ENCODE data around the gene HEATR5A.
"Not testable (repeated sequence)": the region's sequence is repeated elsewhere in the genome, so short reads cannot be mapped to it uniquely, and the experiment has no call there.

Gene HEATR5A

DNA sequence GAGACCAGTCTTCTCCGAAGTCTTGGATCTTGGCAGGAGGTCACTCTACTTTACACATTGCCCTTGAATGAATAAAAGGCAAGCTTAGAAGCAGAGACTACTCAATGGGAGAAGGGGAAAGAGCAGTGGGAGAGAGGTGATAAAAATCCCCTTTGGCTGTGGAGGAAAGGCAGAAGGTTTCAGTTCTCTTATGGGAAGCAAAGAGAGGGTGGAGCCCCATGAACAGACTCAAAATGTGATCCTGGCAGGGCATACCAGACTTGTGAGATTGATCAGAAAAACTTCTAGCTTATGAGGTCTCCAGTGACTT, 163.2 kb downstream of the HEATR5A start:
- DNase-seq (ENCODE audit: low read depth): no peak

DNA sequence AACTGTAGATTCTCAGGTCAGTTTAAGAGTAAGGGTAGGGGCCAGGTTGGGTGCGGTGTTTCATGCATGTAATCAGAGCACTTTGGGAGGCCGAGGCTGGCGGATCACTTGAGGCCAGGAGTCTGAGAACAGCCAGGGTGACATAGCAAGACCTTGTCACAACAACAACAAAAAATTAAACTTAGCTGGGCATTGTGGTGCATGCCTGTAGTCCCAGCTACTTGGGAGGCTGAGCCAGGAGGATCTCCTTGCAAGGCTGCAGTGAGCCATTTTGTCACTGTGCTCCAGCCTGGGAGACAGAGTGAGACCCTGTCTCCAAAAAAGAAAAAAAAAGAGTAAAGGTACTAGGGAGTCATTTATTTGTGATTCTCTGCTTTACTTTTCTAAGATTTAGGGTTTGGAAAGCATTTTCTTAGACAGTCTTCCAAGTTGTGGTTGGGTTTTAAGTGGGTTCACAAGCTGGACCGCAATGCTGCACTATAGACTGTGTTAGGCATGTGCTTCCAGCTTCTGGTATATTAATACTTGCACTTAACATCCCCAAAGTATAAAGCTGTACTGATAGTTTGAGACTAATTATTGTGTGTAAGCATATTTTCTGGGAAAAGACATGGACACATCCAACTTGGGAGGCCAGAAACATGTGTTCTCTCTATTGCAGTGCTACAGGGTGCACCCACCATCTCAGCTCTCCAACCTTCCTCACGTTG, 163.7 kb downstream of the HEATR5A start:
- DNase-seq (ENCODE audit: low read depth): no peak

DNA sequence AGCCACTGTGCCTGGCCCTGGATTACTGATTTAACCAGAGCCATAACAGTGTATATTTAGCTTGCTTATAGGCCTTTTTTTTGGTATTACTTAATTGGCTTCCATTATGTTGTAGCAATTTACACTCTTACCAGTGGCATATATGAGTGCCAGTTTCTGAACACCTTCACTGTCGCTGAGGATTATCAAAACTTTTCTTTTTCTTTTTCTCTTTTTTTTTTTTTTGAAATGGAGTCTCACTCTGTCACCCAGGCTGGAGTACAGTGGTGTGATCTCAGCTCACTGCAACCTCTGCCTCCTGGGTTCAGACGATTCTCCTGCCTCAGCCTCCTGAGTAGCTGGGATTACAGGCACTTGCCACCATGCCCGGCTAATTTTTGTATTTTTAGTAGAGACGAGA, 164.4 kb downstream of the HEATR5A start:
- DNase-seq (ENCODE audit: low read depth): not testable (repeated sequence)

DNA sequence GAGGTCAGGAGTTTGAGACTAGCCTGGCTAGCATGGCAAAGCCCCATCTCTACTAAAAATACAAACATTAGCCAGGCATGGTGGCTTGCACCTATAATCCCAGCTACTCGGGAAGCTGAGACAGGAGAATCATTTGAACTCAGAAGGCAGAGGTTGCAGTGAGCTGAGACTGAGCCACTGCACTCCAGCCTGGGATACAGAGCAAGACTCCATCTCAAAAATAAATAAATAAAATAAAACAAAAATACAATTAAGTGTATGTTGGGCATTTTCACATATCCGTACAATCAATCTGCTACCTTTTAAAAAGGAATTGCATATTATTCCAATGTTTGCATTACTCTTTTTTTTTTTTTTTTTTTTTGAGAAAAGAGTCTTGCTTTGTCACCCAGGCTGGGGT, 165.1 kb downstream of the HEATR5A start:
- no peak for DNase-seq (ENCODE audit: low read depth)

DNA sequence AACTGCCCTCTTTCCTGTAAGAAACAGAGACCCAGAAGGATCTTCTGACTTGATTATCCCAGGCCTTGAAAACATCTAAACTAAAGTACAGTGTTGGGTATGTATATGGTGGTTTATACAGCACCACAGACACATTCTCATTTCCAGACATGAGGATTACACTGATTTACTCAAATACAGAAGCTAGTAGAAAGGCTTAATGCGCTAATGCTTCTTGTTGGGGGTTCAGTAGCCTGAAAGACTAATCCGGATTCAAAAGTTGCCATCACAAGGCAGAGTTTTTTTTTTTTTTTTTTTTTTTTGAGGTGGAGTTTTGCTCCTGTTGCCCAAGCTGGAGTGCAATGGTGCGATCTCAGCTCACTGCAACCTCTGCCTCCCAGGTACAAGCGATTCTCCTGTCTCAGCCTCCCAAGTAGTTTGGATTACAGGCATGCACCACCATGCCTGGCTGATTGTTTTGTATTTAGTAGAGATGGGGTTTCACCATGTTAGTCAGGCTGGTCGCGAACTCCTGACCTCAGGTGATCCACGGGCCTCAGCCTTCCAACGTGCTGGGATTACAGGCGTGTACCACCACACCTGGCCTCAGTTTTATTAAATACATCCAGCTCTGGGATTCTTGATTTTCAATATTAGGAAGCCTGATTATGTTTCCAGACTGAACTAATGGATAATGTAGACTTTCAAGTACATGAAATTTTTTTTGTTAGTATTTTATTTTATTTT, 166.4 kb downstream of the HEATR5A start:
- no peak for DNase-seq (ENCODE audit: low read depth)

DNA sequence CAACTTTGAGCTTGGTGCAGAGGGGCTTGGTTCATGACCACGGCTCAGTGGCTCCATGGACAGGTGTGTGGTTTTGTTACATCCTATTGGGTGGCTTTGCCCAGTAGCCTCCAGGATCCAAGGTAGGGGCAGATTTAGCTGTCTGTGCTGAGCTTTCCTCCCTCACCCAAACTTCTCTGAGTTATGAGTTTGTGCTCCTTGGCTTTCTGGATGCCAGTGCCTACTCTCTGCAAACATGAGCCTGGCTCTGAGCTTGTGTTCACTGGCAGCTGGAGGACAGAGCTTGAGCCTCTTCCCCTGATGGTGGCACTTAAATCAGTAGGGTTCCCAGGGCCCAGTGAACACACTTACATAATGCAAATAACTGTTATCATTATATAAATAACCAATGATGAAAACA, 167.5 kb downstream of the HEATR5A start:
- no peak for DNase-seq (ENCODE audit: low read depth)

DNA sequence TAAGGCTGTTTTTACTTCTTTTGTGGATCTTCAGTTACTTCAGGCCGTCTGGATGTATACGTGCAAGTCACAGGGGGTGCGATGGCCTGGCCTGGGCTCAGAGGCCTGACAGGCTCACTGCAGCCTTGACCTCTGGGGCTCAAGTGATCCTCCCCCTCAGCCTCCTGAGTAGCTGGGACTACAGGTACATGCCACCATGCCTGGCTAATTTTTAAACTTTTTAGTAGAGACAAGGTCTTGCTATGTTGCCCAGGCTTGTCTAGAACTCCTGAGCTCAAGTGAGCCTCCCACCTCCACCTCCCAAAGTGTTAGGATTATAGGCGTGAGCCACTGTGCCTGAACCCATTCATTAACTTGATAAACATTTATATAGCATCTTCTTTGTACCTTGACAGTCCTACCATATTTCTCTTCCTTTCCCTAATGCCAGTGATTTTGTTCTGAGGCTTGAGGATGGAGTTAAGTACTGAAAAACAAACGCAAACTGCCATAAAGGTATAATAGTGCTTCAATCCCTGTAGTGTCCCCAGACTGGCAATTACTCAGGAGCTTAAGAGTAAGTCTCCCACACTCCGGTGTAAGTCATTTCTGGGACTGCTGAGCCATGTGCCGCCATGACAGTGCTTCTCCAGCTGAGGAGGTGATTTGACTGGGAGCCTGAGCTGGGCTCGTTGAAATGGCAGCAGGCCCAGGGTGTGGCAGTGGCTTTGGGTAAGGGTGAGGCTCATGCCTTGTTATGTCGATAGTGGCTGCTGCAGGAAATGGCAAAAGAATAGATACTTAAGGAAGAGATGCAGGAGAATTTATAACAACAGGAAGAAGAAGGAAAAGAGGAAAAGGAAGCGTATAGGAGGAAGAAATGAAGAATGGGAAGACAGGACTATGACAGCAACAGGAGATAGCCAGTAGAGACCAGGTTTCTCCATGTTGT, 169.1 kb downstream of the HEATR5A start:
- no peak for DNase-seq (ENCODE audit: low read depth)

DNA sequence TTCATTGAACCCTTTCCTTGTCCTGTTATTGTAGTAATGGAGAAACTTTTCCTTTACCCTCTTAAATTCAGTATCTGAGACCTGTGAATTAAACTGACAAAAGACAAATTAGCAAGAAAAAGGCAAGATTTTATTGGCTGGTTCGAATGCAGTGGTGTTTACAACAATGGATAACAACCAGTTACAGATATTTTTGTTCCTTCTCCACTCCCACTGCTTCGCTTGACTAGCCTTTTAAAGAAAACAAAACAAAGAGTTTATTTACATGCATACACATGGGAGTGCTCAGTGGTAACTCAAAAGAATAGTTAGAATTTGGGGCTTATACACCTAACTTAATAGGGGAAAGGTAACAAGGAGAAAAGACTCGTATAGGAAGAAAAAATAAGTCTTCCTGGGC, 175.7 kb downstream of the HEATR5A start:
- DNase-seq (ENCODE audit: low read depth): no peak

DNA sequence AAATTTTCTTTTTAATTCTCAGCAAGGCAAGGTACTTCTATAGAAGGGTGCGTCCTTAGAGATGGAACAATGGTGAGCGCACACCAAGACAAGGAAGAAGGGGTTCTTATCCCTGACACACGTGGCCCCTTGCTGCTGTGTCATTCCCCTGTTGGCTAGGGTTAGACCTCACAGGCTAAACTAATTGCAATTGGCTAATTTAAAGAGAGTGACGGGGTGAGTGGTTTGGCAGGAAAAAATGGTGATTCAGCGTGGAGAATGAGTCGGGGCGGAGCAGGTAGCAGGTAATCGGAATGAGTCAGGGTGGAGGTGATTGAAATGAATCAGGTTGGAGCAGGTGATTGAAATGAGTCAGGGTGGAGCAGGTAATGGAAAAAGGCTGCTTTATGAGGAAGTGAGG, 176.5 kb downstream of the HEATR5A start:
- no peak for DNase-seq (ENCODE audit: low read depth)

DNA sequence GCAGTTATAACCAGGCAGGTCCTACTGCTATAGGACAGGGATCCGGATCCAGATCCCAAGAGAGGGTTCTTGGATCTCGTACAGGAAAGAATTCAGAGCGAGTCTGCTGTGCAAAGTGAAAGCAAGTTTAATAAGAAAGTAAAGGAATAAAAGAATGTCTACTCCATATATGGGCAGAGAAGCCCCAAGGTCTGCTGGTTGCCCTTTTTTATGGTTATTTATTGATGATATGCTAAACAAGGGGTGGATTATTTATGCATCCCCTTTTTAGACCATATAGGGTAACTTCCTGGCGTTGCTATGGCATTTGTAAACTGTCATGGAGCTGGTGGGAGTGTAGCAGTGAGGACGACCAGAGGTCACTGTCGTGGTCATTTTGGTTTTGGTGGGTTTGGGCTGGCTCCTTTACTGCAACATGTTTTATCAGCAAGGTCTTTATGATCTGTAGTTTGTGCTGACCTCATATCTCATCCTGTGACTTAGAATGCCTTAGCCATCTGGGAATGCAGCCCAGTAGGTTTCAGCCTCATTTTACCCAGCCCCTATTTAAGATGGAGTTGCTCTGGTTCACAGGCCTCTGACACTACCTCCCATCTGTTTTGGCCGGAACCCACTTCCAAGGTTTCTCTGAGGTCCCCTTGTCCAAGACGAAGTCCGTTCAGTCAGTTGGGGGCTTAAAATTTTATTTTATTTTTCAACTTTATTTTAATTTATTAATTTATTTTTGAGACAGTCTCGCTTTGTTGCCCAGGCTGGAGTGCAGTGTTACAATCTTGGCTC, 178.0 kb downstream of the HEATR5A start:
- not testable (repeated sequence) for DNase-seq (ENCODE audit: low read depth)

All from activated T-cell treated with anti-CD3 and anti-CD28 coated beads for 1 hour (primary cell).